Chondrocyte (in vitro differentiated cells): ENCODE results near the gene CHRNA9. TPM values are rescaled to one million over a fixed set of nuclear protein-coding genes. Genes with fewer than 3 reads are reported as not detected.

ENCODE experiments used
- DNase-seq: peaks from one replicate; pipeline ENCODE4 v3.0.0; 2021; ENCODE audit warnings: mixed read lengths, low spot score
- H3K27ac Mint-ChIP-seq: one replicate; pipeline ENCODE4 v1.8.0; 2021; ENCODE audit warnings: mild to moderate bottlenecking, moderate library complexity, mixed read lengths; ENCODE audit not compliant: unreplicated experiment
- H3K27me3 Mint-ChIP-seq: 2 replicates; pipeline ENCODE4 v1.8.0; 2021; ENCODE audit warnings: low read depth, mixed read lengths
- H3K36me3 Mint-ChIP-seq: 2 replicates; pipeline ENCODE4 v1.8.0; 2021; ENCODE audit warnings: low read depth, mixed read lengths
- H3K4me1 Mint-ChIP-seq: 2 replicates; pipeline ENCODE4 v1.8.0; 2021; ENCODE audit warnings: low read depth, mild to moderate bottlenecking, mixed read lengths
- H3K4me3 Mint-ChIP-seq: one replicate; pipeline ENCODE4 v1.8.0; 2021; ENCODE audit warnings: mild to moderate bottlenecking, moderate library complexity, mixed read lengths; ENCODE audit not compliant: unreplicated experiment
- H3K9me3 Mint-ChIP-seq: 2 replicates; pipeline ENCODE4 v1.8.0; 2021; ENCODE audit warnings: low read depth, mixed read lengths
- CTCF ChIP-seq: fragments of 200-600 bp; sonication (generic); IDR thresholded peaks from 2 replicates; pipeline ENCODE4 v1.5.0; 2021; ENCODE audit warnings: antibody characterized with exemption, mild to moderate bottlenecking, moderate library complexity
- total RNA-seq: library from RNA; stranded (reverse); gene quantifications from 3 replicates; pipeline ENCODE4 v1.2.1, GENCODE V29; 2021

Gene CHRNA9
- total RNA-seq, 1 donor from 2014 or later, result not detected

- Mint-ChIP-seq H3K27ac (no peak overlapping the region), H3K36me3 (peaks cover 2% of the 10 kb centered on the region), H3K4me3 (no peak overlapping the region), H3K9me3 (no peaks in the 10 kb centered on the region), H3K4me1 (peaks cover 5% of the 10 kb centered on the region), H3K27me3 (peaks cover 3% of the 10 kb centered on the region)
- no peak for DNase-seq
- TF ChIP-seq CTCF, result no peak
Observed at GRCh38 chr4:40347472-40347871, 12.3 kb downstream of the CHRNA9 start.

- no peak overlapping the region for H3K4me3 Mint-ChIP-seq
- peaks cover 5% of the 10 kb centered on the region for H3K4me1 Mint-ChIP-seq
- TF ChIP-seq CTCF, result no peak
- no peak for DNase-seq
- H3K27me3 Mint-ChIP-seq, result no peaks in the 10 kb centered on the region
- H3K9me3 Mint-ChIP-seq, result no peaks in the 10 kb centered on the region
- no peak overlapping the region for H3K27ac Mint-ChIP-seq
- H3K36me3 Mint-ChIP-seq, result no peaks in the 10 kb centered on the region
Observed at GRCh38 chr4:40348000-40348399, 12.9 kb downstream of the CHRNA9 start.

GRCh38 chr4:40349561-40350198 is 14.5 kb downstream of the CHRNA9 start:
- no peak for TF ChIP-seq CTCF
- DNase-seq, result no peak
- no peaks in the 10 kb centered on the region for H3K9me3 Mint-ChIP-seq
- no peaks in the 10 kb centered on the region for H3K36me3 Mint-ChIP-seq
- peaks cover 3% of the 10 kb centered on the region for H3K27me3 Mint-ChIP-seq
- no peak overlapping the region for H3K27ac Mint-ChIP-seq
- H3K4me1 Mint-ChIP-seq, result peaks cover 5% of the 10 kb centered on the region
- H3K4me3 Mint-ChIP-seq, result no peak overlapping the region

- Mint-ChIP-seq H3K27ac (no peak overlapping the region), H3K4me3 (no peak overlapping the region)
Observed at GRCh38 chr4:40350627-40351227, 15.6 kb downstream of the CHRNA9 start.

GRCh38 chr4:40354158-40354557 is 19.0 kb downstream of the CHRNA9 start:
- no peak for DNase-seq

More at GRCh38 chr4:40350627-40351227, 15.6 kb downstream of the CHRNA9 start:
- Mint-ChIP-seq H3K27me3 (peaks cover 3% of the 10 kb centered on the region), H3K4me1 (peaks cover 5% of the 10 kb centered on the region), H3K36me3 (no peaks in the 10 kb centered on the region), H3K9me3 (no peaks in the 10 kb centered on the region)
- no peak for DNase-seq
- no peak for TF ChIP-seq CTCF

More at GRCh38 chr4:40354158-40354557, 19.0 kb downstream of the CHRNA9 start:
- no peak for TF ChIP-seq CTCF
- H3K36me3 Mint-ChIP-seq, result no peaks in the 10 kb centered on the region
- H3K4me3 Mint-ChIP-seq, result no peak overlapping the region
- H3K27me3 Mint-ChIP-seq, result peaks cover 3% of the 10 kb centered on the region
- peaks cover 9% of the 10 kb centered on the region for H3K4me1 Mint-ChIP-seq
- H3K27ac Mint-ChIP-seq, result no peak overlapping the region
- no peaks in the 10 kb centered on the region for H3K9me3 Mint-ChIP-seq
